Measurements from ENCODE around the gene TMEM141.

- TF ChIP-seq, protein P1, sequence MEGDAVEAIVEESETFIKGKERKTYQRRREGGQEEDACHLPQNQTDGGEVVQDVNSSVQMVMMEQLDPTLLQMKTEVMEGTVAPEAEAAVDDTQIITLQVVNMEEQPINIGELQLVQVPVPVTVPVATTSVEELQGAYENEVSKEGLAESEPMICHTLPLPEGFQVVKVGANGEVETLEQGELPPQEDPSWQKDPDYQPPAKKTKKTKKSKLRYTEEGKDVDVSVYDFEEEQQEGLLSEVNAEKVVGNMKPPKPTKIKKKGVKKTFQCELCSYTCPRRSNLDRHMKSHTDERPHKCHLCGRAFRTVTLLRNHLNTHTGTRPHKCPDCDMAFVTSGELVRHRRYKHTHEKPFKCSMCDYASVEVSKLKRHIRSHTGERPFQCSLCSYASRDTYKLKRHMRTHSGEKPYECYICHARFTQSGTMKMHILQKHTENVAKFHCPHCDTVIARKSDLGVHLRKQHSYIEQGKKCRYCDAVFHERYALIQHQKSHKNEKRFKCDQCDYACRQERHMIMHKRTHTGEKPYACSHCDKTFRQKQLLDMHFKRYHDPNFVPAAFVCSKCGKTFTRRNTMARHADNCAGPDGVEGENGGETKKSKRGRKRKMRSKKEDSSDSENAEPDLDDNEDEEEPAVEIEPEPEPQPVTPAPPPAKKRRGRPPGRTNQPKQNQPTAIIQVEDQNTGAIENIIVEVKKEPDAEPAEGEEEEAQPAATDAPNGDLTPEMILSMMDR (optimal IDR thresholded peaks at IDR 0.05 in 1 of 3, IDR thresholded peaks at IDR 0.05 in 1 of 3, conservative IDR thresholded peaks at IDR 0.05 in 1 of 3; ENCODE audit: extremely low read depth in 1 of 3, insufficient read depth in 2 of 3, low read length in 3 of 3): no peak
- no peak for TF ChIP-seq EZH2 (IDR thresholded peaks at IDR 0.05; ENCODE audit: low read length)
These were observed 12.7 kb downstream of the TMEM141 start for GRCh38 chr9:136803551-136804508.
